GM12891 (cell line): ENCODE data around the gene UBA7.

Experiments
- POLR2A ChIP-seq: IDR thresholded peaks from 2 replicates; pipeline ENCODE4 v1.6.1; 2011; ENCODE audit warnings: low read depth, low read length, control low read depth
- POLR2AphosphoS5 ChIP-seq: IDR thresholded peaks from 2 replicates; pipeline ENCODE4 v1.6.1; 2011; ENCODE audit warnings: low read depth, low read length, control low read depth
- POU2F2 ChIP-seq: IDR thresholded peaks from 2 replicates; pipeline ENCODE4 v1.6.1; 2011; ENCODE audit warnings: low read depth, mild to moderate bottlenecking, control low read depth, low read length, moderate library complexity
- SPI1 ChIP-seq: IDR thresholded peaks from 2 replicates; pipeline ENCODE4 v1.6.1; 2011; ENCODE audit warnings: low read depth, low read length, control low read depth
- TAF1 ChIP-seq: IDR thresholded peaks from 2 replicates; pipeline ENCODE4 v1.6.1; 2011; ENCODE audit warnings: low read depth, low read length, control low read depth

DNA sequence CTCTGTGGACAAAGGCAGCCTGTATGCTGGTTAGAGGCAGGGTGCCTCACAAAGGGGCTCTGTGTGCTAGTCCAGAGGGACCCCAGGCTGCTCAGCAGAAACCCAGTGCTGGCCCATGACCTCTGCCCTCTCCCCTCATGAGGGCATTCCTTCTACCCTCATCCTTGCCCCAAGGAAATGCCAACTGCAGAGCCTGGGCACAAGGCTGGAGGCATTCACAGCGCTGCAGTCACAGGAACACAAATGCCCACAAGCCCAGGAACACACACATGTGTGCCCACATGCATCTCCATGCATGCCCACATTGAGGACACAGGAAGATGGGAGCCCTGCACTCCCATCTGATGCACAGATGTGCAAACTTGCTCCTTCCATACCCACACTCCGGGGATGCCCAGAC is 6.9 kb downstream of the UBA7 start:
- TF ChIP-seq POLR2AphosphoS5 (no peak), POLR2A (no peak), TAF1 (no peak), SPI1 (no peak), POU2F2 (no peak)
